ENCODE results near the gene ZNF429.

Gene ZNF429

DNA sequence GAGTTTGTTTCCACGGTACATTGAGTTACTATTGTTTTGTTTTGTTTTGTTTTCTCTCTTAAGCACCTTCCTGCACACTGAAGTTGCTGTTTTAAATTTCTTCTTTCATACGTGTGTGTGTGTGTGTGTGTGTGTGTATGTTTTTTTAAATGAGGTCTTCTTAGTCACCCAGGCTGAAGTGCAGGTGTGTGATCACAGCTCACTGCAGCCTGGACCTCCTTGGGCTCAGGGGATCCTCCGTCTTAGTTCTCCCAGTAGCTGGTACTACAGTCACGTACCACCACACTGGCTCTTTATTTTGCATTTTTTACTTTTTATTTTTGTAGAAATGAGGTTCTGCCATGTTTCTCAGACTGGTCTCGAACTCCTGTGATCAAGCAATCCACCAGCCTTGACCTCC is 20.8 kb upstream of the ZNF429 start:
- H3K4me3 ChIP-seq (ENCODE audit: low read depth, low read length): no peak overlapping the region
- no peak for DNase-seq (ENCODE audit: low read depth)
- TF ChIP-seq MAX (IDR thresholded peaks at IDR 0.05; ENCODE audit: low read depth, low read length): no peak
- TF ChIP-seq, protein P1, sequence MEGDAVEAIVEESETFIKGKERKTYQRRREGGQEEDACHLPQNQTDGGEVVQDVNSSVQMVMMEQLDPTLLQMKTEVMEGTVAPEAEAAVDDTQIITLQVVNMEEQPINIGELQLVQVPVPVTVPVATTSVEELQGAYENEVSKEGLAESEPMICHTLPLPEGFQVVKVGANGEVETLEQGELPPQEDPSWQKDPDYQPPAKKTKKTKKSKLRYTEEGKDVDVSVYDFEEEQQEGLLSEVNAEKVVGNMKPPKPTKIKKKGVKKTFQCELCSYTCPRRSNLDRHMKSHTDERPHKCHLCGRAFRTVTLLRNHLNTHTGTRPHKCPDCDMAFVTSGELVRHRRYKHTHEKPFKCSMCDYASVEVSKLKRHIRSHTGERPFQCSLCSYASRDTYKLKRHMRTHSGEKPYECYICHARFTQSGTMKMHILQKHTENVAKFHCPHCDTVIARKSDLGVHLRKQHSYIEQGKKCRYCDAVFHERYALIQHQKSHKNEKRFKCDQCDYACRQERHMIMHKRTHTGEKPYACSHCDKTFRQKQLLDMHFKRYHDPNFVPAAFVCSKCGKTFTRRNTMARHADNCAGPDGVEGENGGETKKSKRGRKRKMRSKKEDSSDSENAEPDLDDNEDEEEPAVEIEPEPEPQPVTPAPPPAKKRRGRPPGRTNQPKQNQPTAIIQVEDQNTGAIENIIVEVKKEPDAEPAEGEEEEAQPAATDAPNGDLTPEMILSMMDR (IDR thresholded peaks at IDR 0.05; ENCODE audit: low read depth, low read length): no peak
- no peak for TF ChIP-seq MYC (IDR thresholded peaks at IDR 0.05; ENCODE audit: low read depth, low read length)
- TF ChIP-seq POLR2A (IDR thresholded peaks at IDR 0.05; ENCODE audit: extremely low read depth, insufficient read length): no peak

- DNase-seq (ENCODE audit: low read depth): no peak
- no peak for TF ChIP-seq POLR2A (IDR thresholded peaks at IDR 0.05; ENCODE audit: extremely low read depth, insufficient read length)
- no peak overlapping the region for H3K4me3 ChIP-seq (ENCODE audit: low read depth, low read length)
Measured at GRCh38 chr19:21485926-21486325, 19.5 kb upstream of the ZNF429 start.

DNA sequence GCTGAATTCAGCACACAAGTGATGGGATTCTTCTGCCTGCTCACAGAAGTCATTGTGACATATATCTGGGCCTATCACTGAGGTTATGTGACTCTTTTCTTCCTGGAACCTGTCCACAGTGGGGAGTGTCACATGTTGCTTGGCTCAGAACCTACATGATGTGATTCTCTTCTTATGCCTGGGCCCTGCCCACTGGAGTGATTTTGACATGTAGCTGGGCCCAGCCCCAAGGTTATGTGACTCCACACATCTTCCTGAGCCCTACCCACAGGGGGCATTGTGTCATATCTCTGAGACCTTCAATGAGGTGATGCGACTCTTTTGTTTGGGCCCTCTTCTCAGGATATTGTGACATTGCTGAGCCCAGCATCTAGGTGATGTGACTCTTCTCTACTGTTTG is 17.4 kb upstream of the ZNF429 start:
- H3K4me3 ChIP-seq (ENCODE audit: low read depth, low read length): no peak overlapping the region
- no peak for DNase-seq (ENCODE audit: low read depth)
- TF ChIP-seq MYC (IDR thresholded peaks at IDR 0.05; ENCODE audit: low read depth, low read length) (no peak), MAX (IDR thresholded peaks at IDR 0.05; ENCODE audit: low read depth, low read length) (no peak), POLR2A (IDR thresholded peaks at IDR 0.05; ENCODE audit: extremely low read depth, insufficient read length) (no peak)
- TF ChIP-seq, protein P1 (IDR thresholded peaks at IDR 0.05; ENCODE audit: low read depth, low read length): no peak

- TF ChIP-seq, protein P1 (IDR thresholded peaks at IDR 0.05; ENCODE audit: low read depth, low read length): no peak
- TF ChIP-seq POLR2A (IDR thresholded peaks at IDR 0.05; ENCODE audit: extremely low read depth, insufficient read length) (no peak), MAX (IDR thresholded peaks at IDR 0.05; ENCODE audit: low read depth, low read length) (no peak), MYC (IDR thresholded peaks at IDR 0.05; ENCODE audit: low read depth, low read length) (no peak)
- no peak overlapping the region for H3K4me3 ChIP-seq (ENCODE audit: low read depth, low read length)
- peak; percentile 54 for DNase-seq (ENCODE audit: low read depth)
Measured at GRCh38 chr19:21491146-21491545, 14.3 kb upstream of the ZNF429 start.

GRCh38 chr19:21492947-21493906 is 12.2 kb upstream of the ZNF429 start:
- H3K4me3 ChIP-seq (ENCODE audit: low read depth, low read length): no peak overlapping the region
- no peak for DNase-seq (ENCODE audit: low read depth)
- no peak for TF ChIP-seq MAX (IDR thresholded peaks at IDR 0.05; ENCODE audit: low read depth, low read length)
- TF ChIP-seq MYC (IDR thresholded peaks at IDR 0.05; ENCODE audit: low read depth, low read length): no peak
- no peak for TF ChIP-seq POLR2A (IDR thresholded peaks at IDR 0.05; ENCODE audit: extremely low read depth, insufficient read length)
- TF ChIP-seq, protein P1 (IDR thresholded peaks at IDR 0.05; ENCODE audit: low read depth, low read length): no peak

GRCh38 chr19:21496876-21497275 is 8.5 kb upstream of the ZNF429 start:
- no peak for DNase-seq (ENCODE audit: low read depth)
- H3K4me3 ChIP-seq (ENCODE audit: low read depth, low read length): no peak overlapping the region
- TF ChIP-seq, protein P1 (IDR thresholded peaks at IDR 0.05; ENCODE audit: low read depth, low read length): no peak
- TF ChIP-seq MAX (IDR thresholded peaks at IDR 0.05; ENCODE audit: low read depth, low read length) (no peak), POLR2A (IDR thresholded peaks at IDR 0.05; ENCODE audit: extremely low read depth, insufficient read length) (no peak), MYC (IDR thresholded peaks at IDR 0.05; ENCODE audit: low read depth, low read length) (no peak)

Measured in NB4 (cell line).